Sigmoid colon (tissue), 4 donors: ENCODE data around the gene TRIM14.

Source experiments
- EP300 ChIP-seq, 4 donors: sonication (generic); formaldehyde crosslinking; IDR thresholded peaks; one replicate each; pipeline ENCODE4 v1.6.1; 2017; ENCODE audit warnings: antibody characterized with exemption in 4 of 4
- POLR2AphosphoS5 ChIP-seq, 4 donors: sonication (generic); formaldehyde crosslinking; IDR thresholded peaks; one replicate each; pipeline ENCODE4 v1.6.1; 2017; ENCODE audit warnings: antibody characterized with exemption in 4 of 4
- TF ChIP-seq, protein P1 (sequence below), 4 experiments: fragments of 450-650 bp in 3 of 4; fragments of 200-600 bp in 1 of 4; IDR thresholded peaks; one replicate each; pipeline ENCODE4 v1.5.1; 2016 to 2019; ENCODE audit warnings: antibody characterized with exemption in 4 of 4, mild to moderate bottlenecking in 3 of 4, moderate library complexity in 2 of 4

- TF ChIP-seq, protein P1, sequence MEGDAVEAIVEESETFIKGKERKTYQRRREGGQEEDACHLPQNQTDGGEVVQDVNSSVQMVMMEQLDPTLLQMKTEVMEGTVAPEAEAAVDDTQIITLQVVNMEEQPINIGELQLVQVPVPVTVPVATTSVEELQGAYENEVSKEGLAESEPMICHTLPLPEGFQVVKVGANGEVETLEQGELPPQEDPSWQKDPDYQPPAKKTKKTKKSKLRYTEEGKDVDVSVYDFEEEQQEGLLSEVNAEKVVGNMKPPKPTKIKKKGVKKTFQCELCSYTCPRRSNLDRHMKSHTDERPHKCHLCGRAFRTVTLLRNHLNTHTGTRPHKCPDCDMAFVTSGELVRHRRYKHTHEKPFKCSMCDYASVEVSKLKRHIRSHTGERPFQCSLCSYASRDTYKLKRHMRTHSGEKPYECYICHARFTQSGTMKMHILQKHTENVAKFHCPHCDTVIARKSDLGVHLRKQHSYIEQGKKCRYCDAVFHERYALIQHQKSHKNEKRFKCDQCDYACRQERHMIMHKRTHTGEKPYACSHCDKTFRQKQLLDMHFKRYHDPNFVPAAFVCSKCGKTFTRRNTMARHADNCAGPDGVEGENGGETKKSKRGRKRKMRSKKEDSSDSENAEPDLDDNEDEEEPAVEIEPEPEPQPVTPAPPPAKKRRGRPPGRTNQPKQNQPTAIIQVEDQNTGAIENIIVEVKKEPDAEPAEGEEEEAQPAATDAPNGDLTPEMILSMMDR (IDR thresholded peaks at IDR 0.05) = no peak
- TF ChIP-seq EP300 (IDR thresholded peaks at IDR 0.05) (no peak), POLR2AphosphoS5 (IDR thresholded peaks at IDR 0.05) (no peak)
Measured at GRCh38 chr9:98135558-98135934, 16.5 kb upstream of the TRIM14 start.
